ENCODE results near the gene CDK5RAP2. TPM values are rescaled to one million over a fixed set of nuclear protein-coding genes. Genes with fewer than 3 reads are reported as not detected.

Gene CDK5RAP2
- total and polyA plus RNA-seq, 10 of the 15 experiments (the other 5 are each of a cell fraction or from before 2014, with no cell fraction given), result 16.2 to 53.5 (median 34.5) TPM

GRCh38 chr9:120365386-120365785 is 214.6 kb downstream of the CDK5RAP2 start:
- Histone ChIP-seq H4K20me1 (ENCODE audit: control insufficient read depth, insufficient read depth) (no peaks in the 10 kb centered on the region), H3K4me2 (ENCODE audit: control insufficient read depth, insufficient read depth) (no peak overlapping the region), H3K9ac (ENCODE audit: control insufficient read depth, insufficient read depth, low read length) (no peak overlapping the region), H3K27ac (ENCODE audit: control insufficient read depth, insufficient read depth) (no peak overlapping the region), H3K4me1 (ENCODE audit: control insufficient read depth, insufficient read depth, low read length) (no peaks in the 10 kb centered on the region), H3K9me3 (replicated peaks; ENCODE audit: control insufficient read depth, insufficient read depth, low read length) (no peaks in the 10 kb centered on the region; the same call in 2 of the 3 replicates), H2AFZ (ENCODE audit: control insufficient read depth, low read depth, low read length) (no peak overlapping the region), H3K79me2 (ENCODE audit: control insufficient read depth, insufficient read depth, low read length) (no peaks in the 10 kb centered on the region), H3K4me3 (no peak overlapping the region), H3K36me3 (ENCODE audit: control insufficient read depth in 2 of 2, insufficient read depth in 2 of 2, low read length in 1 of 2) (no peaks in the 10 kb centered on the region), H3K27me3 (replicated peaks in 1 of 2; ENCODE audit: control insufficient read depth in 2 of 2, insufficient read depth in 2 of 2, low read length in 1 of 2) (no peaks in the 10 kb centered on the region)
- WGBS (ENCODE audit: insufficient coverage, insufficient replicate concordance, low lambda C conversion rate, missing lambda C conversion rate), result 8% methylated on average over 1 of the region's 1 CpG
- no peak for FAIRE-seq
- ATAC-seq, result no peak
- no peak for DNase-seq (ENCODE audit: low read depth, low spot score)
- CTCF ChIA-PET, result no interaction called here
- TF ChIP-seq MAX (IDR thresholded peaks at IDR 0.05; ENCODE audit: low read depth, low read length), result no peak
- TF ChIP-seq ZNF384 (IDR thresholded peaks at IDR 0.05; ENCODE audit: borderline replicate concordance, low read depth, low read length), result no peak
- no peak for TF ChIP-seq POLR2A (IDR thresholded peaks at IDR 0.05; ENCODE audit: low read depth, low read length)
- no peak for TF ChIP-seq CBFB (IDR thresholded peaks at IDR 0.05; ENCODE audit: low read depth)
- TF ChIP-seq RCOR1 (conservative IDR thresholded peaks at IDR 0.05; ENCODE audit: low read depth, low read length), result no peak
- TF ChIP-seq SP1 (IDR thresholded peaks at IDR 0.05; ENCODE audit: low read depth, low read length), result no peak
- TF ChIP-seq SPI1 (IDR thresholded peaks at IDR 0.05; ENCODE audit: borderline replicate concordance, insufficient read depth, low read depth, low read length), result no peak
- no peak for TF ChIP-seq MYB (IDR thresholded peaks at IDR 0.05; ENCODE audit: borderline replicate concordance, low read depth, low read length)
- TF ChIP-seq ZZZ3 (IDR thresholded peaks at IDR 0.05; ENCODE audit: control insufficient read depth, insufficient read length, low read depth), result no peak
- TF ChIP-seq FOXK2 (IDR thresholded peaks at IDR 0.05), result no peak
- no peak for TF ChIP-seq NR2C2 (IDR thresholded peaks at IDR 0.05; ENCODE audit: borderline replicate concordance, control insufficient read depth, insufficient read length, low read depth)
- TF ChIP-seq MXI1 (IDR thresholded peaks at IDR 0.05; ENCODE audit: low read depth, low read length), result no peak
- TF ChIP-seq SREBF1 (IDR thresholded peaks at IDR 0.05; ENCODE audit: low read length), result no peak
- no peak for TF ChIP-seq CEBPB (IDR thresholded peaks at IDR 0.05; ENCODE audit: borderline replicate concordance in 1 of 2, low read depth in 2 of 2, low read length in 2 of 2)
- RAD21 ChIA-PET (ENCODE audit: unreplicated experiment), result no interaction called here
- POLR2A ChIA-PET, result no interaction called here
- in situ Hi-C loops (cut with MboI) (no loop called here), intact Hi-C loops (cut with micrococcal nuclease; ENCODE audit: unreplicated experiment) (no loop called here)
- SMC1A ChIA-PET (ENCODE audit: uncharacterized antibody, unreplicated experiment), result no interaction called here
- BruUV-seq (replicated peaks), result no TSS peak
